GM20000 (cell line): ENCODE data around the gene PHAX.
A peak's percentile ranks its signal among the peaks of the same experiment; 100 is the strongest.
"Not testable (repeated sequence)": the region's sequence is repeated elsewhere in the genome, so short reads cannot be mapped to it uniquely, and the experiment has no call there.

Experiments
- DNase-seq: peaks from one replicate; pipeline ENCODE4 v3.0.0; 2012; ENCODE audit warnings: low spot score
- TF ChIP-seq, protein P1 (sequence below): IDR thresholded peaks from 2 replicates; pipeline ENCODE4 v1.5.1; 2012; ENCODE audit warnings: mild to moderate bottlenecking, control low read depth; ENCODE audit errors: extremely low read depth, missing control alignments

The PHAX gene

GRCh38 chr5:126647071-126647470, 46.3 kb downstream of the PHAX start:
- TF ChIP-seq, protein P1, sequence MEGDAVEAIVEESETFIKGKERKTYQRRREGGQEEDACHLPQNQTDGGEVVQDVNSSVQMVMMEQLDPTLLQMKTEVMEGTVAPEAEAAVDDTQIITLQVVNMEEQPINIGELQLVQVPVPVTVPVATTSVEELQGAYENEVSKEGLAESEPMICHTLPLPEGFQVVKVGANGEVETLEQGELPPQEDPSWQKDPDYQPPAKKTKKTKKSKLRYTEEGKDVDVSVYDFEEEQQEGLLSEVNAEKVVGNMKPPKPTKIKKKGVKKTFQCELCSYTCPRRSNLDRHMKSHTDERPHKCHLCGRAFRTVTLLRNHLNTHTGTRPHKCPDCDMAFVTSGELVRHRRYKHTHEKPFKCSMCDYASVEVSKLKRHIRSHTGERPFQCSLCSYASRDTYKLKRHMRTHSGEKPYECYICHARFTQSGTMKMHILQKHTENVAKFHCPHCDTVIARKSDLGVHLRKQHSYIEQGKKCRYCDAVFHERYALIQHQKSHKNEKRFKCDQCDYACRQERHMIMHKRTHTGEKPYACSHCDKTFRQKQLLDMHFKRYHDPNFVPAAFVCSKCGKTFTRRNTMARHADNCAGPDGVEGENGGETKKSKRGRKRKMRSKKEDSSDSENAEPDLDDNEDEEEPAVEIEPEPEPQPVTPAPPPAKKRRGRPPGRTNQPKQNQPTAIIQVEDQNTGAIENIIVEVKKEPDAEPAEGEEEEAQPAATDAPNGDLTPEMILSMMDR, result no peak
- no peak for DNase-seq

GRCh38 chr5:126648471-126648870, 47.7 kb downstream of the PHAX start:
- DNase-seq, result no peak
- TF ChIP-seq, protein P1, result no peak

DNA sequence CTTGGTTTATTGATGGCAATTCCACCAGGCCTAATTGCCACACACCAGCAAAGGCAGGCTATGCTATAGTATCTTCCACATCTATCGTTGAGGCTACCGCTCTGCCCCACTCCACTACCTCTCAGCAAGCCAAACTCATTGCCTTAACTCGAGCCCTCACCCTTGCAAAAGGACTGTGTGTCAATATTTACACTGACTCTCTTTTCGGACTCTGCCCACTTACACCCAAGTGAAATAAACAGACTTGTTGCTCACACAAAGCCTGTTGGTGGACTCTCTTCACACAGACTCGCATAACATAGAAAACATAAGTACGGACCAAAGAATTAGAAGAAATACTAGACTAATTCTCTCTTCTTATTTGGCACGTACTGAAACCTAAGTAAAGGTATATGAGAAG, 48.3 kb downstream of the PHAX start:
- DNase-seq, result not testable (repeated sequence)

DNA sequence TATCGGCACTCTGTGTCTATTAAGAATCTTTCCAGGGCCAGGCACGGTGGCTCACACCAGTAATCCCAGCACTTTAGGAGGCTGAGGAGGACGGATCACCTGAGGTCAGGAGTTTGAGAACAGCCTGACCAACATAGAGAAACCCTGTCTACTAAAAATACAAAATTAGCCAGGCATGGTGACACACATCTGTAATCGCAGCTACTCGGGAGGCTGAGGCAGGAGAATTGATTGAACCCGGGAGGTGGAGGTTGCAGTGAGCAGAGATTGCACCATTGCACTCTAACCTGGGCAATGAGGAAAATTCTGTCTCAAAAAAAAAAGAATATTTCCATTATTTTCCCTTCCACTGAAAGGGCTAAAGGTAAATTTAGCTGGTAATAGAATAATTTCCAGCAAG, 49.0 kb downstream of the PHAX start:
- not testable (repeated sequence) for DNase-seq

DNA sequence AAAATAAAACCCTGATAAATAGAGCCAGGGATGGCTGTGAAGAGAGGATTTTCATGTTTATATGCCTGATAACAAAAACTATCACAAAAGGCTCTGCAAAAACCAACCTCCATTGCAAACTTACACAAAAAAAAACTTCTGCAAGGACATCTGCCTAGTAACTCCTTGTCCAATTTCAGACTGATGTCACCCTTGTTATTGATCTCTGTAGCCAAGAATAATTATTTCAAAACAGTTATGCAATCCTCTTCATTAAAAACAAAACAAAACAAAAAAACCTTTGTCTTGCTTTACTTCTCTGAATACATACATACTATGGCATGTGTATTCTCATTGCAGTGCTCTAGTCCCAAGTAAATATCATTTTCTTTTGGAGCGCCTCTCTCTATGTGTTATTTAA, 49.7 kb downstream of the PHAX start:
- DNase-seq, result no peak
- TF ChIP-seq, protein P1, result no peak

GRCh38 chr5:126651013-126651577, 50.3 kb downstream of the PHAX start:
- TF ChIP-seq, protein P1, result no peak
- no peak for DNase-seq

DNA sequence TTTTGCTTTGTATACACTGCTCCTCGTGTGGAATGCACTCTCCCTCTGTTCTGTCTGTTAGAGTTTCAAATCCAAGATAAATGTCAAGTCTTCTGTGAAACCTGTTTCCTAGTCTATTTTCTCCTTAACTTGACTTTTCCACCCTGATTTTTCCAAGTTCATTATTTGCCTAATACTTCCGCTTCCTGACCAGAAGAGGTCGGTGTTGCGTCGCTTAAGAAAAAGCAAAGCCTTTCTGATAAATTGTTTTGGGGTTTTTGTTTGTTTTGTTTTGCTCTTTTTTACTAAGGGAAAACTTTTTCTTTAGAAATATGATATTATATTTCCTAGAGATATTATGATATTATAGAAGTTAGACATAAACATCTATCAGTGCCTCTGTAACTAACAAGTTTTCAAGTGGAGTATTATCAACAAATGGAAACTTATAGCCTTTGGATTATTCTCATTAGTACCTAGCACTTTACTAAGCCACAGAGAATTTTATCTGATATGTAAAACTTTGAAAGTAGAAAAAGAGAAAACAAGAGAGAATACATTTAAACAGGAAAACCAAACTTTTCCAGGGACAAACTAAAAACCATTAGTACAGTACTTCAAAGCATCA, 55.8 kb downstream of the PHAX start:
- peak; percentile 51 for DNase-seq
- TF ChIP-seq, protein P1, result peak; percentile 80

- no peak for DNase-seq
- TF ChIP-seq, protein P1, result no peak
Measured at GRCh38 chr5:126658561-126658960, 57.8 kb downstream of the PHAX start.
